Activated naive CD8-positive, alpha-beta T cell treated with anti-CD3 and anti-CD28 coated beads for 36 hours (primary cell): ENCODE results near the gene SLC26A8. TPM values are rescaled to one million over a fixed set of nuclear protein-coding genes. Genes with fewer than 3 reads are reported as not detected.

ENCODE experiments used
- DNase-seq: peaks from one replicate; pipeline ENCODE4 v3.0.0; 2021
- H3K27ac Mint-ChIP-seq: one replicate; pipeline ENCODE4 v1.8.0; 2022; ENCODE audit warnings: mild to moderate bottlenecking, moderate library complexity, mixed read lengths
- H3K27me3 Mint-ChIP-seq: one replicate; pipeline ENCODE4 v1.8.0; 2022; ENCODE audit warnings: mild to moderate bottlenecking, mixed read lengths
- H3K36me3 Mint-ChIP-seq: one replicate; pipeline ENCODE4 v1.8.0; 2021; ENCODE audit warnings: mild to moderate bottlenecking, mixed read lengths
- H3K4me1 Mint-ChIP-seq: one replicate; pipeline ENCODE4 v1.8.0; 2021; ENCODE audit warnings: mixed read lengths
- H3K4me3 Mint-ChIP-seq: one replicate; pipeline ENCODE4 v1.8.0; 2022; ENCODE audit warnings: mild to moderate bottlenecking, moderate library complexity, mixed read lengths
- H3K9me3 Mint-ChIP-seq: one replicate; pipeline ENCODE4 v1.8.0; 2022; ENCODE audit warnings: mixed read lengths
- total RNA-seq, 2 experiments: library from RNA; stranded (reverse); gene quantifications; one replicate each; pipeline ENCODE4 v1.2.3, GENCODE V29; 2021

The SLC26A8 gene
- under 1 TPM in 1 of 2 experiments, not detected in 1; 0.06 TPM for total RNA-seq

DNA sequence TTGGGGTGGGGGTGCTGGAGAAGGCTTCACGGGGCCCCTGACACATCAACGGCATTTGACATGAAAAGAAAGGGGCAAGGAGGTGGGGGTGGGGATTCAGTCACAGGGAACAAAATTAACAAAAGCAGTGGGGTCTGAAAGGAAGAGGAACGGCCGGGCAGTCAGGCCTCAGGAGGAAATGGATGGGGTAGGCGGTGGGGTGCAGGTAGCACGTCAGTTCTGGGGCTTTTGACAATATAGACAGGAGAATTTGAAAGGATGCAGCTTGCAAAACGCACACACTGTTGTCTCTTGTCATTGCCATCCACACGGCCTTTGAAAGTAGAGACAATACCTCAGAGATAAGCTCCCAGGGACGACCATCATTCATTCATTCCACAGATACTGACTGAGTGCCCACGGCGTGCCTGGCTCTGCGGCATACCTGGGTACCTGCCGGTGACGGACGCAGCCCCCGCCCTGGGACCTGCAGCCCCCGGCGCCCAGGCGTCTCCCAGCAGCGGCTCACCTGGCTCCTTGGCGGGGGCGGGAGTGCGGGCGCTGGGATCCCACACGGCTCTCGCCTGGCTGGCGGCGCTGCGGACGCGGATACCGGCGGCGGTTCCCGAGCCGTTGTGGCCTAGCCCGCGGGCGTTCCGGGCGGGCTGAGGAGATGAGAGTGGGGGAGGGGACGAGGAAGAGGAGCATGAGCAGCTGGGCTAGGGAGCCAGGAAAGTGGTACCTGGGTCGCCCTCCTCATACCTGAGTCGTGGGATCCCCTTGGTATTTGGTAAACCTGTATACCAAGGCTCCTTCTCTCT lies at the start of gene SLC26A8:
TSS of gene SLC26A8 (minus strand) at position 646 of the 800 bp plus-strand sequence. CDS start 4,934 bp downstream, outside the sequence.
- peaks cover 35% of the 10 kb centered on the region for H3K27me3 Mint-ChIP-seq
- DNase-seq: peak; percentile 9
- H3K4me1 Mint-ChIP-seq: peaks cover 3% of the 10 kb centered on the region
- H3K27ac Mint-ChIP-seq: no peak within 1 kb of the TSS
- H3K9me3 Mint-ChIP-seq: no peaks in the 10 kb centered on the region
- no peak within 1 kb of the TSS for H3K4me3 Mint-ChIP-seq
- peaks cover 5% of the 10 kb centered on the region for H3K36me3 Mint-ChIP-seq

DNA sequence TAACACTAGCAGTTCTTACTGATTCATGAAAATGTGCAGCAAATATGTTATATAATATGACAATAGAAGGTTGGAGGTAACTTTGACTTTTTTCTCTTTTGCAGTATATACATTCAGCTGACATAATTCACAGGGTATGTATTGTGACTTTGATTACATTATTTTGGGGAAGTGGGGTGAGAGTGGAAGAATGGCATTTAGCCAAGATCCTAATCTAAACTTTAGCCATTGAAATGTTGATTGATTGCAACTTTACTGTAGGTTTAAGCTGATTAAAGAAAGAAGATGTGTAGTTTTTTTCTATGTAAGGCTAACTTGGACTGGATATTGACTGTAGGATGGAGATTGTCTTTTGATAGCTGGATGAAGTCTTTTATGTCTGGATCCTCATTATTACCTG lies 49.1 kb upstream of the SLC26A8 start:
- DNase-seq: no peak
- H3K4me1 Mint-ChIP-seq: peaks cover 18% of the 10 kb centered on the region
- H3K9me3 Mint-ChIP-seq: no peaks in the 10 kb centered on the region
- no peaks in the 10 kb centered on the region for H3K27me3 Mint-ChIP-seq
- no peak overlapping the region for H3K4me3 Mint-ChIP-seq
- no peak overlapping the region for H3K27ac Mint-ChIP-seq
- H3K36me3 Mint-ChIP-seq: peaks cover 11% of the 10 kb centered on the region

DNA sequence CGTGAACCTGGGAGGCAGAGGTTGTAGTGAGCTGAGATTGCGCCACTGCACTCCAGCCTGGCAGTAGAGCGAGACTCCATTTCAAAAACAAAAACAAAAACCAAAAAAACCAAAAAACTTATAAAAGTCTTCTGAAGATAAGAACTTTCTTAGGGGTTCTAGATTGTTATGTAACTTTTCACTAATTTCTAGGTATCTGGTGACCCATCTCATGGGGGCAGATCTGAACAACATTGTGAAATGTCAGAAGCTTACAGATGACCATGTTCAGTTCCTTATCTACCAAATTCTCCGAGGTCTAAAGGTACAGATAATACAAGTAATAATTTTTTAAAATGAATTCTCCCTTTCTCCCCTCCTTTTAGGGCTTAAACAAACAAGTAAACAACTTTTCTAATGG lies 48.2 kb upstream of the SLC26A8 start:
- Mint-ChIP-seq H3K27ac (no peak overlapping the region), H3K27me3 (no peaks in the 10 kb centered on the region), H3K4me3 (no peak overlapping the region), H3K9me3 (no peaks in the 10 kb centered on the region), H3K36me3 (peaks cover 13% of the 10 kb centered on the region), H3K4me1 (peaks cover 24% of the 10 kb centered on the region)
- DNase-seq: no peak

DNA sequence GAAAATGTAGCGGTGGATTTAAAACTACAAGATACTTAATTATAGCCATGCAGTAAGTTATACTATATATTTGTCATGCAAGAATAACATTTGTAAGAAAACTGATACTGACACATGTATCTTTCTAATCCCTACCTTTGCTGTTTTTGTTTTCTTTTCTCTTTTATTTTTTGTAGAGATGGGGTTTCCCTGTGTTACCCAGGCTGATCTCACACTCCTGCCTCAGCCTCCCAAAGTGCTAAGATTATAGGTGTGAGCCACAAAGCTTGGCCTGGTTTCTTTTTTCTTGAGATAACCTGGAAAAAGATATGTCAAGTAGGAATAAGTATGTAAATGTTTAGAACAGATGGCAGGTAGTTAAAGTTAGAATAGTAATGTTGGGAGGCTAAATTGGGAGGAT lies 47.3 kb upstream of the SLC26A8 start:
- no peak for DNase-seq
- H3K4me3 Mint-ChIP-seq: no peak overlapping the region
- peaks cover 13% of the 10 kb centered on the region for H3K36me3 Mint-ChIP-seq
- no peaks in the 10 kb centered on the region for H3K27me3 Mint-ChIP-seq
- H3K27ac Mint-ChIP-seq: no peak overlapping the region
- H3K4me1 Mint-ChIP-seq: peaks cover 27% of the 10 kb centered on the region
- no peaks in the 10 kb centered on the region for H3K9me3 Mint-ChIP-seq

DNA sequence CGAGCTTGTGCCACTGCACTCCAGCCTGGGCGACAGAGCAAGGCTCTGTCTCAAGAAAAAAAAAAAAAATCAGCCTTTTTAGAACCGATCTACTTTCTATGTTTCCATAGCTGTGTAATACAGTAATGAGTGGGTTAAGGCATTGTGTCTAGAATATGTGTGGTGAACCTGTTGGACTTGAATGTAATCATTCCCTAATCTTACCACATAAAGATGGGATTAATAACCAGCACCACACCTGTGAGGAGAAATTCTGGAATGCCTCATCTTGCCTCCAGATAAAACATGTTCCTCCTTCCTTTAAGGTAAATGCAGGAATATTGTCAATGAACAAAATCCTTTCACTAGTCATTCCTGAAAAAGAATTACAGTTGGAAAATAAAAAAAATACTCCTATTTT lies 46.8 kb upstream of the SLC26A8 start:
- H3K36me3 Mint-ChIP-seq: peaks cover 11% of the 10 kb centered on the region
- no peak overlapping the region for H3K4me3 Mint-ChIP-seq
- no peak for DNase-seq
- H3K9me3 Mint-ChIP-seq: no peaks in the 10 kb centered on the region
- no peaks in the 10 kb centered on the region for H3K27me3 Mint-ChIP-seq
- peaks cover 32% of the 10 kb centered on the region for H3K4me1 Mint-ChIP-seq
- no peak overlapping the region for H3K27ac Mint-ChIP-seq

GRCh38 chr6:36070252-36070651 lies 45.8 kb upstream of the SLC26A8 start:
- no peak overlapping the region for H3K27ac Mint-ChIP-seq
- H3K36me3 Mint-ChIP-seq: peaks cover 6% of the 10 kb centered on the region
- no peaks in the 10 kb centered on the region for H3K27me3 Mint-ChIP-seq
- peaks cover 37% of the 10 kb centered on the region for H3K4me1 Mint-ChIP-seq
- no peak overlapping the region for H3K4me3 Mint-ChIP-seq
- DNase-seq: no peak
- no peaks in the 10 kb centered on the region for H3K9me3 Mint-ChIP-seq

DNA sequence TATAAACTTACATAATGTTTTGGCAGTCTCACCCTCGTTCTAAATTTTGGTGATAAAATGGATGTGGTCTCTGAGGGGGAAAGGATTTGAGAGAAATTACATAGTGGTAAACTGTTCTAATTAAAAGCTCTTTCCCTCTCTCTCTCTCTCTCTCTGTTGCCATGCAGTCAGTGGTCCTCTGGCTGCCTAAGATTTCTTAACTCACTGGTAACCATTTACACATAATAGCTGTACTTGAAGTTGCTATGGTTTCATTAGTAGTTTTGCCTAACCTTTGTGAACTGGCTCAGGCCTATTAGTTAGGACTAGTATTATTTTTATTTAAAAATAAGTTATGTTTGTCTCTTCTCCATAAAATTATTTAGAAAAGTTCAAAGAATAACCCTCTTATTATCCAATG lies 45.1 kb upstream of the SLC26A8 start:
- Mint-ChIP-seq H3K27me3 (no peaks in the 10 kb centered on the region), H3K9me3 (no peaks in the 10 kb centered on the region), H3K36me3 (peaks cover 7% of the 10 kb centered on the region), H3K27ac (no peak overlapping the region), H3K4me1 (peaks cover 44% of the 10 kb centered on the region), H3K4me3 (no peak overlapping the region)
- DNase-seq: no peak

- Mint-ChIP-seq H3K4me3 (no peak overlapping the region), H3K27ac (no peak overlapping the region), H3K4me1 (peaks cover 48% of the 10 kb centered on the region), H3K36me3 (peaks cover 11% of the 10 kb centered on the region), H3K9me3 (no peaks in the 10 kb centered on the region), H3K27me3 (no peaks in the 10 kb centered on the region)
- no peak for DNase-seq
These were observed 44.1 kb upstream of the SLC26A8 start for GRCh38 chr6:36068586-36068985.

GRCh38 chr6:36068012-36068392 lies 43.6 kb upstream of the SLC26A8 start:
- Mint-ChIP-seq H3K27me3 (no peaks in the 10 kb centered on the region), H3K27ac (no peak overlapping the region), H3K9me3 (no peaks in the 10 kb centered on the region), H3K36me3 (peaks cover 12% of the 10 kb centered on the region), H3K4me1 (peaks cover 48% of the 10 kb centered on the region), H3K4me3 (no peak overlapping the region)
- no peak for DNase-seq

DNA sequence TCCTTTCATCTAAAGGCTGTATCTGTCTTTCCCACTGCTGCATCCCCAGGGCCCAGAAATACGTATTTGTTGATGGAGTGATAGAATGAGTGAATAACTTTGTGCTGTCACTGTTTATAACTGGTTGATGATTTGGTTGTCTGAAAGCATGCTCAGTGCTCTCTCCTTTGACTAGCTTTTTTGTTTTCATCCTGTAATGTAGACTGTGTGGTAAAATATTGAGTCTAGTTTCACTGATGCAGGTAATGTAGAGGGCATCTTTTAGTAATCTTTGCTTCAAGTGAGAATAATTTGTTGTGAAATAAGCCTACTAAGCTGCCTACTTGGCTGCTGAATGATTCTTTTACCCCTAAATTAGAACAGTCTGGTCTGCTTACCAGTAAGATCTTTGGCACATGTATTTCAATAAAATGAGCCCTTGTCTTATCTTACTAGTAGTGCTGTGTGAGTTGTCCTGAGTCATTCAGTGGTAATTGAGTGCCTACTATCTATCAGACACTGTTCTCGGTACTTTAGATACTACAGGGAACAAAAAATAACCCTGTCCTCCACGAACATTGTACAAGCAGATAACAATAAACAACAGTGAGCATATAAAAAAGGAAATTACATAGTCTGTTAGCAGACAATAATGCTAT lies 43.1 kb upstream of the SLC26A8 start:
- H3K27ac Mint-ChIP-seq: no peak overlapping the region
- H3K4me3 Mint-ChIP-seq: no peak overlapping the region
- DNase-seq: no peak
- no peaks in the 10 kb centered on the region for H3K27me3 Mint-ChIP-seq
- no peaks in the 10 kb centered on the region for H3K9me3 Mint-ChIP-seq
- peaks cover 16% of the 10 kb centered on the region for H3K36me3 Mint-ChIP-seq
- peaks cover 48% of the 10 kb centered on the region for H3K4me1 Mint-ChIP-seq

DNA sequence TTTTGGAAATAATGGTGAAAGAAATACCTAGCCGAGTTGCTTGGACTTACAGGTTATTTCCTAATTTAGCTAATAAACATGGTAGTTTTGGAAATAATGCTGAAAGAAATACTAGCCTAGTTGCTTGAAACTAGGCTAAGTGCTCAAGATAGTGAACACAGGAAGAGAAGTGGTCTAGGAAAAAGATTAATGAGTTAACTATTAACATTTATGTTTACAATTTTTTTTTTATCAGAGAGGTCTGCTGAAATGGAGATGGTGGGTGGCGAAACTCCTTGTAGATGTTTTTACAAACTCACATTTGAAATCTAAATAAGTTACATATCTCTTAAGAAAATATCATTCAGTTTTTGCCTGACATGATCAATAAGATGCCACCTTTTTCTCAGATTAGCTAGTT lies 42.4 kb upstream of the SLC26A8 start:
- no peak overlapping the region for H3K4me3 Mint-ChIP-seq
- H3K27ac Mint-ChIP-seq: no peak overlapping the region
- peaks cover 47% of the 10 kb centered on the region for H3K4me1 Mint-ChIP-seq
- H3K27me3 Mint-ChIP-seq: no peaks in the 10 kb centered on the region
- peaks cover 18% of the 10 kb centered on the region for H3K36me3 Mint-ChIP-seq
- H3K9me3 Mint-ChIP-seq: no peaks in the 10 kb centered on the region
- DNase-seq: no peak

- Mint-ChIP-seq H3K36me3 (peaks cover 21% of the 10 kb centered on the region), H3K9me3 (no peaks in the 10 kb centered on the region), H3K27me3 (no peaks in the 10 kb centered on the region), H3K27ac (no peak overlapping the region), H3K4me1 (peaks cover 46% of the 10 kb centered on the region), H3K4me3 (no peak overlapping the region)
- no peak for DNase-seq
These were observed 41.5 kb upstream of the SLC26A8 start for GRCh38 chr6:36065916-36066315.

- Mint-ChIP-seq H3K4me1 (peaks cover 41% of the 10 kb centered on the region), H3K4me3 (no peak overlapping the region), H3K27me3 (no peaks in the 10 kb centered on the region), H3K27ac (no peak overlapping the region), H3K9me3 (no peaks in the 10 kb centered on the region), H3K36me3 (peaks cover 28% of the 10 kb centered on the region)
- DNase-seq: no peak
These were observed 40.4 kb upstream of the SLC26A8 start for GRCh38 chr6:36064770-36065396.

GRCh38 chr6:36063318-36064060 lies 39.0 kb upstream of the SLC26A8 start:
- H3K4me3 Mint-ChIP-seq: no peak overlapping the region
- no peaks in the 10 kb centered on the region for H3K27me3 Mint-ChIP-seq
- H3K27ac Mint-ChIP-seq: no peak overlapping the region
- DNase-seq: no peak
- no peaks in the 10 kb centered on the region for H3K9me3 Mint-ChIP-seq
- peaks cover 33% of the 10 kb centered on the region for H3K36me3 Mint-ChIP-seq
- H3K4me1 Mint-ChIP-seq: peaks cover 35% of the 10 kb centered on the region

DNA sequence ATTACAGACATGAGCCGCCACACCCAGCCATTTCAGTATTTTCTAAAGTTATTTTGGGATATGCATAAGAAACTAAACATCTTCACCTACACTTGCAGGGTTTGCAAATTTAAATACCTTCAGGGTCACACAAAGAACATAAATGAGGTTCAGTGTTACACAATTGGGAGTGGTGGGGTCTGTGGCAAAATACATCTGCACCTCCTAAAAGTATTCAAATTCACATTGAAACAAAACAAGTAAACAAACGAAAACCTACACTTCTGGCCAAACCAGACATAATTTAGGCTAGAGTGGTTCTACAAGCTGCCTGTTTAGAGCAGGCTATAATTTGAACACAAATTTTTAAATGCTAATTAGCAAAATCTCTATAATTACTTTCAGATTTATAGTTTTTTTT lies 37.8 kb upstream of the SLC26A8 start:
- Mint-ChIP-seq H3K4me3 (no peak overlapping the region), H3K4me1 (peaks cover 30% of the 10 kb centered on the region), H3K27ac (no peak overlapping the region), H3K9me3 (no peaks in the 10 kb centered on the region), H3K27me3 (no peaks in the 10 kb centered on the region), H3K36me3 (peaks cover 33% of the 10 kb centered on the region)
- DNase-seq: no peak
